Memory B cell (primary cell): ENCODE data around the gene TLE4.

Source experiments
- ATAC-seq: fragments of 150-1000 bp; cut with Tn5 transposase; 2 replicates; pipeline ENCODE4 v1.10.0; 2021; ENCODE audit warnings: low read depth, mild to moderate bottlenecking, moderate library complexity
- DNase-seq, 2 donors: peaks; one replicate each; pipeline ENCODE4 v3.0.0; 2022; ENCODE audit warnings: low spot score in 2 of 2
- H3K27ac Mint-ChIP-seq: one replicate; pipeline ENCODE4 v1.8.0; 2022; ENCODE audit warnings: mild to moderate bottlenecking, moderate library complexity, mixed read lengths
- H3K27me3 Mint-ChIP-seq: one replicate; pipeline ENCODE4 v1.8.0; 2022; ENCODE audit warnings: mixed read lengths
- H3K36me3 Mint-ChIP-seq: one replicate; pipeline ENCODE4 v1.8.0; 2022; ENCODE audit warnings: mild to moderate bottlenecking, mixed read lengths
- H3K4me1 Mint-ChIP-seq: one replicate; pipeline ENCODE4 v1.8.0; 2022; ENCODE audit warnings: mixed read lengths
- H3K4me3 Mint-ChIP-seq: one replicate; pipeline ENCODE4 v1.8.0; 2022; ENCODE audit warnings: mild to moderate bottlenecking, moderate library complexity, mixed read lengths
- H3K9me3 Mint-ChIP-seq: one replicate; pipeline ENCODE4 v1.8.0; 2022; ENCODE audit warnings: mixed read lengths

The TLE4 gene

GRCh38 chr9:79662537-79662956, 90.8 kb downstream of the TLE4 start:
- no peak for ATAC-seq
- Mint-ChIP-seq H3K4me3 (no peak overlapping the region), H3K27me3 (no peaks in the 10 kb centered on the region), H3K27ac (no peak overlapping the region), H3K9me3 (no peaks in the 10 kb centered on the region), H3K36me3 (peaks cover 17% of the 10 kb centered on the region), H3K4me1 (peaks cover 12% of the 10 kb centered on the region)
- no peak for DNase-seq

- H3K36me3 Mint-ChIP-seq, result peaks cover 21% of the 10 kb centered on the region
- ATAC-seq, result no peak
- no peaks in the 10 kb centered on the region for H3K27me3 Mint-ChIP-seq
- H3K4me1 Mint-ChIP-seq, result peaks cover 12% of the 10 kb centered on the region
- H3K4me3 Mint-ChIP-seq, result no peak overlapping the region
- H3K27ac Mint-ChIP-seq, result no peak overlapping the region
- no peaks in the 10 kb centered on the region for H3K9me3 Mint-ChIP-seq
- DNase-seq, result no peak
These were observed 91.5 kb downstream of the TLE4 start for GRCh38 chr9:79663300-79663699.

- DNase-seq (no peak), ATAC-seq (no peak)
- H3K27me3 Mint-ChIP-seq, result no peaks in the 10 kb centered on the region
- H3K27ac Mint-ChIP-seq, result no peak overlapping the region
- H3K4me3 Mint-ChIP-seq, result no peak overlapping the region
- peaks cover 12% of the 10 kb centered on the region for H3K4me1 Mint-ChIP-seq
- H3K36me3 Mint-ChIP-seq, result peaks cover 16% of the 10 kb centered on the region
- H3K9me3 Mint-ChIP-seq, result no peaks in the 10 kb centered on the region
These were observed 92.1 kb downstream of the TLE4 start for GRCh38 chr9:79663878-79664277.

GRCh38 chr9:79664375-79664831, 92.6 kb downstream of the TLE4 start:
- ATAC-seq (no peak), DNase-seq (no peak)
- no peak overlapping the region for H3K27ac Mint-ChIP-seq
- H3K27me3 Mint-ChIP-seq, result no peaks in the 10 kb centered on the region
- no peak overlapping the region for H3K4me3 Mint-ChIP-seq
- H3K4me1 Mint-ChIP-seq, result peaks cover 16% of the 10 kb centered on the region
- H3K9me3 Mint-ChIP-seq, result no peaks in the 10 kb centered on the region
- H3K36me3 Mint-ChIP-seq, result peaks cover 19% of the 10 kb centered on the region

GRCh38 chr9:79665369-79665768, 93.6 kb downstream of the TLE4 start:
- Mint-ChIP-seq H3K36me3 (peaks cover 24% of the 10 kb centered on the region), H3K4me3 (no peak overlapping the region), H3K9me3 (no peaks in the 10 kb centered on the region), H3K27me3 (no peaks in the 10 kb centered on the region), H3K27ac (no peak overlapping the region), H3K4me1 (peaks cover 19% of the 10 kb centered on the region)
- no peak for ATAC-seq
- no peak for DNase-seq

- no peaks in the 10 kb centered on the region for H3K27me3 Mint-ChIP-seq
- peaks cover 27% of the 10 kb centered on the region for H3K36me3 Mint-ChIP-seq
- DNase-seq, result no peak
- no peaks in the 10 kb centered on the region for H3K9me3 Mint-ChIP-seq
- peaks cover 21% of the 10 kb centered on the region for H3K4me1 Mint-ChIP-seq
- H3K4me3 Mint-ChIP-seq, result no peak overlapping the region
- no peak overlapping the region for H3K27ac Mint-ChIP-seq
- ATAC-seq, result no peak
These were observed 94.2 kb downstream of the TLE4 start for GRCh38 chr9:79665931-79666330.

- ATAC-seq, result no peak
- H3K27me3 Mint-ChIP-seq, result no peaks in the 10 kb centered on the region
- no peak overlapping the region for H3K4me3 Mint-ChIP-seq
- H3K27ac Mint-ChIP-seq, result no peak overlapping the region
- no peaks in the 10 kb centered on the region for H3K9me3 Mint-ChIP-seq
- peaks cover 28% of the 10 kb centered on the region for H3K36me3 Mint-ChIP-seq
- peaks cover 21% of the 10 kb centered on the region for H3K4me1 Mint-ChIP-seq
- no peak for DNase-seq
These were observed 95.4 kb downstream of the TLE4 start for GRCh38 chr9:79667120-79667519.

- Mint-ChIP-seq H3K4me3 (no peak overlapping the region), H3K27me3 (no peaks in the 10 kb centered on the region), H3K27ac (no peak overlapping the region), H3K9me3 (no peaks in the 10 kb centered on the region), H3K4me1 (peaks cover 25% of the 10 kb centered on the region), H3K36me3 (peaks cover 28% of the 10 kb centered on the region)
- ATAC-seq, result no peak
- no peak for DNase-seq
These were observed 96.2 kb downstream of the TLE4 start for GRCh38 chr9:79667817-79668436.

- H3K4me3 Mint-ChIP-seq, result no peak overlapping the region
- H3K9me3 Mint-ChIP-seq, result no peaks in the 10 kb centered on the region
- no peak overlapping the region for H3K27ac Mint-ChIP-seq
- H3K36me3 Mint-ChIP-seq, result peaks cover 29% of the 10 kb centered on the region
- ATAC-seq (no peak), DNase-seq (no peak)
- no peaks in the 10 kb centered on the region for H3K27me3 Mint-ChIP-seq
- H3K4me1 Mint-ChIP-seq, result peaks cover 27% of the 10 kb centered on the region
These were observed 97.2 kb downstream of the TLE4 start for GRCh38 chr9:79668956-79669355.

GRCh38 chr9:79670269-79670961, 98.7 kb downstream of the TLE4 start:
- no peak for ATAC-seq
- no peak for DNase-seq
- Mint-ChIP-seq H3K36me3 (peaks cover 29% of the 10 kb centered on the region), H3K27ac (peak overlapping the region; percentile 12), H3K27me3 (no peaks in the 10 kb centered on the region), H3K9me3 (no peaks in the 10 kb centered on the region), H3K4me3 (no peak overlapping the region), H3K4me1 (peaks cover 26% of the 10 kb centered on the region)

GRCh38 chr9:79671558-79671957, 99.8 kb downstream of the TLE4 start:
- H3K27me3 Mint-ChIP-seq, result no peaks in the 10 kb centered on the region
- H3K36me3 Mint-ChIP-seq, result peaks cover 26% of the 10 kb centered on the region
- ATAC-seq (no peak), DNase-seq (no peak)
- no peak overlapping the region for H3K27ac Mint-ChIP-seq
- H3K4me1 Mint-ChIP-seq, result peaks cover 26% of the 10 kb centered on the region
- H3K9me3 Mint-ChIP-seq, result no peaks in the 10 kb centered on the region
- no peak overlapping the region for H3K4me3 Mint-ChIP-seq

GRCh38 chr9:79672236-79672635, 100.5 kb downstream of the TLE4 start:
- Mint-ChIP-seq H3K4me1 (peaks cover 26% of the 10 kb centered on the region), H3K36me3 (peaks cover 24% of the 10 kb centered on the region), H3K27me3 (no peaks in the 10 kb centered on the region), H3K9me3 (no peaks in the 10 kb centered on the region), H3K4me3 (no peak overlapping the region), H3K27ac (peak overlapping the region; percentile 51)
- DNase-seq (no peak), ATAC-seq (no peak)

GRCh38 chr9:79672891-79673290, 101.1 kb downstream of the TLE4 start:
- DNase-seq, result no peak
- H3K4me3 Mint-ChIP-seq, result peak overlapping the region; percentile 4
- no peaks in the 10 kb centered on the region for H3K27me3 Mint-ChIP-seq
- peaks cover 26% of the 10 kb centered on the region for H3K4me1 Mint-ChIP-seq
- no peaks in the 10 kb centered on the region for H3K9me3 Mint-ChIP-seq
- no peak for ATAC-seq
- peak overlapping the region; percentile 51 for H3K27ac Mint-ChIP-seq
- H3K36me3 Mint-ChIP-seq, result peaks cover 26% of the 10 kb centered on the region

GRCh38 chr9:79673614-79674013, 101.8 kb downstream of the TLE4 start:
- no peaks in the 10 kb centered on the region for H3K27me3 Mint-ChIP-seq
- peaks cover 24% of the 10 kb centered on the region for H3K36me3 Mint-ChIP-seq
- H3K9me3 Mint-ChIP-seq, result no peaks in the 10 kb centered on the region
- H3K4me1 Mint-ChIP-seq, result peaks cover 26% of the 10 kb centered on the region
- DNase-seq, result no peak
- peak; percentile 29 for ATAC-seq
- H3K4me3 Mint-ChIP-seq, result peak overlapping the region; percentile 8
- no peak overlapping the region for H3K27ac Mint-ChIP-seq
